Measurements from ENCODE around the gene HABP4.

DNA sequence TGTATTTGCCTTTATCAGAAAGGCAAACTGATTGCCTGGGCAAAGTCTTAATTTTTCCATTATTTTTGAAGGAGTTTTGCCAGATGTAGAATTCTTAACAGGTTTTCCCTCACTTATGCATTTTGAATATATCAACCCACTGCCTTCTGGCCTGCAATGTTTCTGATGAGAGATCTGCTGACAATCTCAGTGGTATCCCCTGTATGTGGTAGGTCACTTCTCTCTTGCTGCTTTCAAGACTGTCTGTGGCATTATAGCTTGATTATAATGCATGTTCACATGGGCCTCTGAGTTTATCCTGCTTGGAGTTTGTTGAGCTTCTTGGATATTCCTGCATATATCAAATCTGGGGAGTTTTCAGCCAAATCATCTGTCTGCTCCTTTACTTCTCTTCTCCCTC is 82.2 kb downstream of the HABP4 start:
- TF ChIP-seq, protein P1, sequence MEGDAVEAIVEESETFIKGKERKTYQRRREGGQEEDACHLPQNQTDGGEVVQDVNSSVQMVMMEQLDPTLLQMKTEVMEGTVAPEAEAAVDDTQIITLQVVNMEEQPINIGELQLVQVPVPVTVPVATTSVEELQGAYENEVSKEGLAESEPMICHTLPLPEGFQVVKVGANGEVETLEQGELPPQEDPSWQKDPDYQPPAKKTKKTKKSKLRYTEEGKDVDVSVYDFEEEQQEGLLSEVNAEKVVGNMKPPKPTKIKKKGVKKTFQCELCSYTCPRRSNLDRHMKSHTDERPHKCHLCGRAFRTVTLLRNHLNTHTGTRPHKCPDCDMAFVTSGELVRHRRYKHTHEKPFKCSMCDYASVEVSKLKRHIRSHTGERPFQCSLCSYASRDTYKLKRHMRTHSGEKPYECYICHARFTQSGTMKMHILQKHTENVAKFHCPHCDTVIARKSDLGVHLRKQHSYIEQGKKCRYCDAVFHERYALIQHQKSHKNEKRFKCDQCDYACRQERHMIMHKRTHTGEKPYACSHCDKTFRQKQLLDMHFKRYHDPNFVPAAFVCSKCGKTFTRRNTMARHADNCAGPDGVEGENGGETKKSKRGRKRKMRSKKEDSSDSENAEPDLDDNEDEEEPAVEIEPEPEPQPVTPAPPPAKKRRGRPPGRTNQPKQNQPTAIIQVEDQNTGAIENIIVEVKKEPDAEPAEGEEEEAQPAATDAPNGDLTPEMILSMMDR (IDR thresholded peaks at IDR 0.05), result no peak
- TF ChIP-seq POLR2AphosphoS5 (IDR thresholded peaks at IDR 0.05), result no peak
